Karpas-422 (cell line): ENCODE data around the gene NSMCE1. TPM values are rescaled to one million over a fixed set of nuclear protein-coding genes. Genes with fewer than 3 reads are reported as not detected.
A peak's percentile ranks its signal among the peaks of the same experiment; 100 is the strongest.
"Not testable (repeated sequence)": the region's sequence is repeated elsewhere in the genome, so short reads cannot be mapped to it uniquely, and the experiment has no call there.

Source experiments
- DNase-seq: peaks from one replicate; pipeline ENCODE4 v3.0.0-alpha.2; 2015
- H2AFZ ChIP-seq: fragments of 200-600 bp; sonication (generic); 2 replicates; pipeline ENCODE4 v1.6.1; 2014; ENCODE audit warnings: antibody characterized with exemption, low read length, mixed read lengths
- H3K27ac ChIP-seq: fragments of 200-600 bp; sonication (generic); 2 replicates; pipeline ENCODE4 v1.5.1; 2014; ENCODE audit warnings: mild to moderate bottlenecking, low read length, moderate library complexity
- H3K27me3 ChIP-seq: fragments of 200-600 bp; sonication (generic); 2 replicates; pipeline ENCODE4 v1.6.1; 2014; ENCODE audit warnings: low read length, mixed read lengths
- H3K36me3 ChIP-seq: fragments of 200-600 bp; sonication (generic); 2 replicates; pipeline ENCODE4 v1.6.1; 2014; ENCODE audit warnings: low read length, mixed read lengths; ENCODE audit not compliant: insufficient read depth
- H3K4me1 ChIP-seq: fragments of 200-600 bp; sonication (generic); 2 replicates; pipeline ENCODE4 v1.6.1; 2014; ENCODE audit warnings: mild to moderate bottlenecking, low read length, mixed read lengths
- H3K4me2 ChIP-seq: fragments of 200-600 bp; sonication (generic); 2 replicates; pipeline ENCODE4 v1.6.1; 2014; ENCODE audit warnings: low read length, low read depth, mild to moderate bottlenecking; ENCODE audit not compliant: poor library complexity, severe bottlenecking
- H3K4me3 ChIP-seq: fragments of 200-600 bp; sonication (generic); 2 replicates; pipeline ENCODE4 v1.5.1; 2014; ENCODE audit warnings: mild to moderate bottlenecking, antibody characterized with exemption, low read length, mixed read lengths
- H3K79me2 ChIP-seq: fragments of 200-600 bp; sonication (generic); 2 replicates; pipeline ENCODE4 v1.6.1; 2014; ENCODE audit warnings: mild to moderate bottlenecking, low read length, mixed read lengths
- H3K9ac ChIP-seq: fragments of 200-600 bp; sonication (generic); 2 replicates; pipeline ENCODE4 v1.6.0; 2014; ENCODE audit warnings: low read length
- H3K9me2 ChIP-seq: fragments of 200-600 bp; sonication (generic), shearing (Covaris generic); replicated peaks from 2 replicates; pipeline ENCODE4 v1.6.0; 2014; ENCODE audit warnings: mild to moderate bottlenecking, low read length, moderate library complexity; ENCODE audit not compliant: insufficient read depth
- H3K9me3 ChIP-seq: fragments of 300-700, 200-600 bp; sonication (generic); 2 replicates; pipeline ENCODE4 v1.6.1; 2014; ENCODE audit warnings: low read length, mixed read lengths
- H4K20me1 ChIP-seq: fragments of 200-600 bp; sonication (generic); 2 replicates; pipeline ENCODE4 v1.6.1; 2014; ENCODE audit warnings: mild to moderate bottlenecking, antibody characterized with exemption, low read length, low read depth; ENCODE audit not compliant: insufficient read depth
- total RNA-seq: library from RNA; depleted of rRNA; stranded (reverse); fragments of >200 nt; shearing (Covaris generic); gene quantifications from 2 replicates; pipeline ENCODE4 v1.2.3, GENCODE V29; 2014; ENCODE audit warnings: low replicate concordance

NSMCE1 gene
- total RNA-seq, 1 experiment from 2014 or later, result 77.8 TPM

GRCh38 chr16:27270349-27270748 is 1.8 kb upstream of the NSMCE1 start:
- Histone ChIP-seq H3K4me1 (peaks cover 24% of the 10 kb centered on the region), H3K79me2 (peaks cover 20% of the 10 kb centered on the region), H3K9me3 (no peaks in the 10 kb centered on the region), H3K27me3 (no peaks in the 10 kb centered on the region), H2AFZ (no peak overlapping the region), H3K9me2 (no peaks in the 10 kb centered on the region), H3K36me3 (no peaks in the 10 kb centered on the region), H3K4me2 (peak overlapping the region; percentile 92), H3K27ac (no peak overlapping the region), H4K20me1 (no peaks in the 10 kb centered on the region), H3K9ac (no peak overlapping the region), H3K4me3 (0 out of 2 replicates have a peak overlapping the region, but pooled peaks have one; percentile 20)
- DNase-seq, result no peak

GRCh38 chr16:27269300-27270150 is 953 bp upstream of the NSMCE1 start:
- H3K36me3 ChIP-seq, result no peaks in the 10 kb centered on the region
- H4K20me1 ChIP-seq, result no peaks in the 10 kb centered on the region
- DNase-seq, result no peak
- H3K27me3 ChIP-seq, result no peaks in the 10 kb centered on the region
- no peaks in the 10 kb centered on the region for H3K9me2 ChIP-seq
- H3K27ac ChIP-seq, result no peak overlapping the region
- peaks cover 24% of the 10 kb centered on the region for H3K4me1 ChIP-seq
- H3K4me3 ChIP-seq, result peak overlapping the region; percentile 88
- no peaks in the 10 kb centered on the region for H3K9me3 ChIP-seq
- peak overlapping the region; percentile 92 for H3K4me2 ChIP-seq
- no peak overlapping the region for H2AFZ ChIP-seq
- H3K9ac ChIP-seq, result peak overlapping the region; percentile 90
- H3K79me2 ChIP-seq, result peaks cover 20% of the 10 kb centered on the region

GRCh38 chr16:27267037-27267677 is 1.4 kb downstream of the NSMCE1 start:
- peak overlapping the region; percentile 92 for H3K4me2 ChIP-seq
- H3K9me3 ChIP-seq, result no peaks in the 10 kb centered on the region
- H2AFZ ChIP-seq, result no peak overlapping the region
- no peak overlapping the region for H3K27ac ChIP-seq
- H3K4me1 ChIP-seq, result peaks cover 29% of the 10 kb centered on the region
- no peaks in the 10 kb centered on the region for H3K27me3 ChIP-seq
- peaks cover 23% of the 10 kb centered on the region for H3K79me2 ChIP-seq
- no peak overlapping the region for H3K9ac ChIP-seq
- no peaks in the 10 kb centered on the region for H4K20me1 ChIP-seq
- no peaks in the 10 kb centered on the region for H3K9me2 ChIP-seq
- DNase-seq, result peak; percentile 56
- H3K4me3 ChIP-seq, result peak overlapping the region; percentile 88; the same call in 1 of the 2 replicates
- no peaks in the 10 kb centered on the region for H3K36me3 ChIP-seq

- Histone ChIP-seq H3K9me2 (no peaks in the 10 kb centered on the region), H3K27me3 (no peaks in the 10 kb centered on the region), H3K9me3 (no peaks in the 10 kb centered on the region), H3K4me1 (peaks cover 29% of the 10 kb centered on the region), H3K9ac (no peak overlapping the region), H3K4me2 (no peak overlapping the region), H3K36me3 (no peaks in the 10 kb centered on the region), H3K27ac (no peak overlapping the region), H2AFZ (no peak overlapping the region), H3K4me3 (no peak overlapping the region), H3K79me2 (peaks cover 26% of the 10 kb centered on the region), H4K20me1 (no peaks in the 10 kb centered on the region)
- DNase-seq, result no peak
These were observed 2.6 kb downstream of the NSMCE1 start for GRCh38 chr16:27265982-27266381.

- Histone ChIP-seq H3K27me3 (no peaks in the 10 kb centered on the region), H4K20me1 (no peaks in the 10 kb centered on the region), H3K9me3 (no peaks in the 10 kb centered on the region), H3K27ac (no peak overlapping the region), H3K4me3 (no peak overlapping the region), H3K9me2 (no peaks in the 10 kb centered on the region), H3K36me3 (no peaks in the 10 kb centered on the region), H3K4me1 (peaks cover 17% of the 10 kb centered on the region), H3K9ac (no peak overlapping the region), H2AFZ (no peak overlapping the region), H3K4me2 (no peak overlapping the region), H3K79me2 (peaks cover 29% of the 10 kb centered on the region)
- no peak for DNase-seq
These were observed 4.4 kb downstream of the NSMCE1 start for GRCh38 chr16:27264151-27264550.

- not testable (repeated sequence) for H3K36me3 ChIP-seq, H2AFZ ChIP-seq, H3K9ac ChIP-seq, H3K27ac ChIP-seq, H4K20me1 ChIP-seq, H3K4me2 ChIP-seq, H3K4me3 ChIP-seq, DNase-seq, H3K9me2 ChIP-seq, H3K9me3 ChIP-seq, H3K27me3 ChIP-seq
- Histone ChIP-seq H3K4me1 (peaks cover 12% of the 10 kb centered on the region), H3K79me2 (peaks cover 20% of the 10 kb centered on the region)
These were observed 5.6 kb downstream of the NSMCE1 start for GRCh38 chr16:27262904-27263423.

- DNase-seq, result no peak
- Histone ChIP-seq H3K36me3 (peaks cover 6% of the 10 kb centered on the region; the same call in 1 of the 2 replicates), H3K4me3 (no peak overlapping the region), H3K9ac (no peak overlapping the region), H2AFZ (no peak overlapping the region), H3K9me3 (no peaks in the 10 kb centered on the region), H3K9me2 (no peaks in the 10 kb centered on the region), H3K27ac (no peak overlapping the region), H3K4me2 (no peak overlapping the region), H3K4me1 (peaks cover 5% of the 10 kb centered on the region), H3K79me2 (peaks cover 12% of the 10 kb centered on the region; the same call in 1 of the 2 replicates), H3K27me3 (no peaks in the 10 kb centered on the region), H4K20me1 (no peaks in the 10 kb centered on the region)
These were observed 8.9 kb downstream of the NSMCE1 start for GRCh38 chr16:27259710-27260109.

GRCh38 chr16:27258241-27258734 is 10.3 kb downstream of the NSMCE1 start:
- H3K79me2 ChIP-seq, result peaks cover 17% of the 10 kb centered on the region; the same call in 1 of the 2 replicates
- DNase-seq, result no peak
- no peaks in the 10 kb centered on the region for H3K9me3 ChIP-seq
- H2AFZ ChIP-seq, result no peak overlapping the region
- no peak overlapping the region for H3K27ac ChIP-seq
- peaks cover 5% of the 10 kb centered on the region for H3K4me1 ChIP-seq
- no peaks in the 10 kb centered on the region for H3K9me2 ChIP-seq
- H3K4me2 ChIP-seq, result no peak overlapping the region
- no peaks in the 10 kb centered on the region for H3K27me3 ChIP-seq
- H3K9ac ChIP-seq, result no peak overlapping the region
- H3K4me3 ChIP-seq, result no peak overlapping the region
- H3K36me3 ChIP-seq, result peaks cover 10% of the 10 kb centered on the region; the same call in 1 of the 2 replicates
- no peaks in the 10 kb centered on the region for H4K20me1 ChIP-seq
